ENCODE data around the gene C4A. TPM values are rescaled to one million over a fixed set of nuclear protein-coding genes. Genes with fewer than 3 reads are reported as not detected.
"Not testable (repeated sequence)": the region's sequence is repeated elsewhere in the genome, so short reads cannot be mapped to it uniquely, and the experiment has no call there.

C4A gene
- total RNA-seq, 1 experiment from 2014 or later, result 2.5 TPM

DNA sequence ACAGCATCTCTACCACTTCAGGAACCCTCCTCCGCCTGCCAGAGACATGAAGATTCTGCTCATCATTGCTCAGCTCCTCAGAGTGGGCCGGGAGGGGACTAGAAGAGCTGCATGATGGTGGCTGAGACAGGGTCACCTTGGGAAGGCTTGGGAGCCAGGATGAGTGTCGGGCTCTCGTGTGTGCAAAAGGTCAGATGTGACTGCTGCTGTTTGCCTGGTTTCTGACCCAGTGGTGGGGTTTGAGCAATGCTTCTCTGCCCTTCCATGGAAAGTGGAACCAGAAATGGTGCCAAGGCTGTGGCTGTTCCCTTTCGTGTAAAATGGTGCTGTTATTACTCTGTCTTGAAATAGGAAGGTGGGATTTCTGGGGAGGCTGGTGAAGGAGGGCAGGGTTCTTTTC, 31.9 kb downstream of the C4A start:
- H3K27ac ChIP-seq; DNase-seq; H3K36me3 ChIP-seq; H3K27me3 ChIP-seq; H3K4me1 ChIP-seq; H3K9me3 ChIP-seq (replicated peaks); H3K4me3 ChIP-seq: not testable (repeated sequence)

DNA sequence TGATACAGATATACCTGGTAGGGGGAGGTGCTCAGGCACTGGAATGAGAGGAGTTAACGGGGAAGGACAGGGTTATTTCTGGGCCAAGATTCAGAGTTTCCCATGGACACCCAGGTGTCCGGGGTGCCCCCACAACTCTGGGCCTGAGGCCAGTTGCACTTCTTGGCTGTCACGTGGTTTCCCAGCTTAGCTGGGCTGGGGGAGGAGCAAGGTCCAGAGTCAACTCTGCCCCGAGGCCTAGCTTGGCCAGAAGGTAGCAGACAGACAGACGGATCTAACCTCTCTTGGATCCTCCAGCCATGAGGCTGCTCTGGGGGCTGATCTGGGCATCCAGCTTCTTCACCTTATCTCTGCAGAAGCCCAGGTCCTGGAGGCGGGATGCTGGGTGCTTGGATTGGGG, 32.7 kb downstream of the C4A start, which contains the start of gene C4B:
C4B (plus strand) TSS at position 249 of the 400 bp plus-strand sequence; CDS start at position 300, 51 bp downstream.
- H3K4me1 ChIP-seq; H3K36me3 ChIP-seq; H3K4me3 ChIP-seq; H3K27ac ChIP-seq; H3K27me3 ChIP-seq; DNase-seq; H3K9me3 ChIP-seq (replicated peaks): not testable (repeated sequence)

DNA sequence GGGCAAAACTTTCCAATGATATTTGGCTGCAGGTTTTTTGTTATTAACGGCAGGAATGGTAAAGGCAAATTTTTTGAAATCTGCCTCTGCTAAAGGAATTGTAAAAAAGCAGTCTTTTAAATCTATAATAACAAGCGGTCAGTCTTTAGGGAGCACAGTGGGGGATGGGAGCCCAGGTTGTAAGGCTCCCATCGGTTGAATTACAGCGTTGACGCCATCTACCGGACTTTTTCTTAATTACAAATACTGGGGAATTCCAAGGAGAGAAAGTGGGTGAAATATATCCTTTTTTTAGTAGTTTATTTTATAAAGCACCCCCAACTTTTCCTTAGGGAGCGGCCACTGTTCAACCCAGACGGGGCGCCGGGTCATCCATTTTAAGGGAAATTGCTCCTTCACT, 40.2 kb downstream of the C4A start:
- H3K27ac ChIP-seq; H3K27me3 ChIP-seq; H3K9me3 ChIP-seq (replicated peaks); H3K4me3 ChIP-seq; H3K4me1 ChIP-seq; DNase-seq; H3K36me3 ChIP-seq: not testable (repeated sequence)

- not testable (repeated sequence) for H3K27me3 ChIP-seq; H3K27ac ChIP-seq; H3K36me3 ChIP-seq; DNase-seq; H3K9me3 ChIP-seq (replicated peaks); H3K4me1 ChIP-seq; H3K4me3 ChIP-seq
Measured at GRCh38 chr6:32028631-32029030, 46.8 kb downstream of the C4A start.

GRCh38 chr6:32029553-32029952, 47.7 kb downstream of the C4A start:
- not testable (repeated sequence) for H3K4me3 ChIP-seq; H3K9me3 ChIP-seq (replicated peaks); DNase-seq; H3K27ac ChIP-seq; H3K4me1 ChIP-seq; H3K27me3 ChIP-seq; H3K36me3 ChIP-seq

DNA sequence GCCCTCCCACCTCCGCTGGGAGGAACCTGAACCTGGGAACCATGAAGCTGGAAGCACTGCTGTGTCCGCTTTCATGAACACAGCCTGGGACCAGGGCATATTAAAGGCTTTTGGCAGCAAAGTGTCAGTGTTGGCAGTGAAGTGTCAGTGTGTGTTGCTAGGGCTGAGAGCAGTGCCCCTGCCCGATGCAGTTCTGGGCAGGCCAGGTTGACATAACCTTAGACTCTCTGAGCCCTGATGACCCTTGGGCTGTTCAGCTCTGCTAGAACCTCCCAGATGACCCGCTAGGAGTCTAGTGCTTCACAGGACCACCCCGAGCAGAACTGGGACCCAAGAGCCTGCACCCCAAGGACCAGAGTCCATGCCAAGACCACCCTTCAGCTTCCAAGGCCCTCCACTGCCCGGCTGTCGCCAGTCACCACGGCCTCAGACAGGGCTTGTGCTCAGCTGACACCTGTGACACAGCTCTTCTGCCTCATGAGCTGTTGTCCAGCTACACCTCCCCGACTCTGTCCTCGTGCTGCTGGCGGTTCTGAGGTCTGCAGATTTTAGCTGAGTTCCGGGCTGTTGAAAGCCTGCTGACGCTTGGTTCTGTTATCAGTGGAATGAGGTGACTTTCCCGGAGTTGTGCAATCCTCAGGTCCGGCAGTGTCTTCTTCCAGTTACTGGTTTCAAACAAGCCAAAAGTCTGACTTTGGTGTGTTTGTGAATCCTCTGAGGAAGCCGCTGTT, 53.6 kb downstream of the C4A start:
- H3K9me3 ChIP-seq (replicated peaks); DNase-seq: not testable (repeated sequence)

GRCh38 chr6:32037136-32037535, 55.3 kb downstream of the C4A start:
- not testable (repeated sequence) for H3K27me3 ChIP-seq, DNase-seq

More for the DNA sequence above, 53.6 kb downstream of the C4A start:
- not testable (repeated sequence) for H3K36me3 ChIP-seq, H3K27me3 ChIP-seq, H3K27ac ChIP-seq, H3K4me3 ChIP-seq, H3K4me1 ChIP-seq

DNA sequence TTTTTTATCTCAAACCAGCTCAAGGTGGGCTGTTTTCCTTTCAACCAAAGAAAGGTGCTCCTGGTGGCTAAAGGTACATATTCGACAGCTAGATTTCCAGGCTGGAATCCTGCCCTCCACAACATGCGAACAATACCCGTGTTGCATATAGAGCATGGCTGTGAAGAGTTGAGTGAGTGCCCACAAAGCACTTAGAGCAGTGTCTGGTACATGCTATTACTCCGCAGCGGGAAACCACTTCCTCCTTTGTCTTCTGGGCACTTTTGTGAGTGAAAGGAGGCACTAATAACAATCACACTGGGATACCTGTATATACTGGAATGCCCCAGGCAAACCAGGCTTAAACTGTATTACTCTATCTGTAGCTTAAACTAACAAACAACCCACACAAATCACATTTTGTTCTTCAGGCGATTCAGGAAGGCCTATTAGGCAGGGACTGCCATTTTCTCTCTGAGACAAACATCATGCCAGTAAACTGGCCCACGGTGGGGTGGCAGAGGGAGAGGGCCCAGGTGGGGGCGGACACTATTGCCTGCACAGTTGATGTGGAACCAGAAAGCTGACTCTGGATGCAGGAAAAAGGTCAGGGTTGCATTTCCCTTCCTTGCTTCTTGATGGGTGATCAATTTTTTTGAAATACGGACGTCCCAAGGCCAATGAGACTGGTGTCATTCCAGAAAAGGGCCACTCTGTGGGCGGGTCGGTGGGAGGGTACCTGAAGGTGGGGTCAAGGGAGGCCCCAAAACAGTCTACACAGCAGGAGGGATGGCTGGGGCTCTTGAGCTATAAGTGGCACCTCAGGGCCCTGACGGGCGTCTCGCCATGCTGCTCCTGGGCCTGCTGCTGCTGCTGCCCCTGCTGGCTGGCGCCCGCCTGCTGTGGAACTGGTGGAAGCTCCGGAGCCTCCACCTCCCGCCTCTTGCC, 56.0 kb downstream of the C4A start, which contains the start of gene CYP21A2:
CYP21A2 (plus strand) TSS at position 818 of the 927 bp plus-strand sequence; CDS start at position 826, 8 bp downstream.
- not testable (repeated sequence) for H3K4me3 ChIP-seq; H3K9me3 ChIP-seq (replicated peaks); H3K27ac ChIP-seq; H3K4me1 ChIP-seq; H3K27me3 ChIP-seq; DNase-seq; H3K36me3 ChIP-seq

More at GRCh38 chr6:32037136-32037535, 55.3 kb downstream of the C4A start:
- not testable (repeated sequence) for H3K9me3 ChIP-seq (replicated peaks); H3K4me1 ChIP-seq; H3K4me3 ChIP-seq; H3K27ac ChIP-seq; H3K36me3 ChIP-seq

- not testable (repeated sequence) for H3K27ac ChIP-seq; H3K9me3 ChIP-seq (replicated peaks); H3K4me1 ChIP-seq; H3K27me3 ChIP-seq; H3K4me3 ChIP-seq; DNase-seq; H3K36me3 ChIP-seq
Measured at GRCh38 chr6:32038878-32039277, 57.0 kb downstream of the C4A start.

GRCh38 chr6:32039321-32040274, 57.7 kb downstream of the C4A start:
- H3K27me3 ChIP-seq; H3K9me3 ChIP-seq (replicated peaks); DNase-seq: not testable (repeated sequence)

DNA sequence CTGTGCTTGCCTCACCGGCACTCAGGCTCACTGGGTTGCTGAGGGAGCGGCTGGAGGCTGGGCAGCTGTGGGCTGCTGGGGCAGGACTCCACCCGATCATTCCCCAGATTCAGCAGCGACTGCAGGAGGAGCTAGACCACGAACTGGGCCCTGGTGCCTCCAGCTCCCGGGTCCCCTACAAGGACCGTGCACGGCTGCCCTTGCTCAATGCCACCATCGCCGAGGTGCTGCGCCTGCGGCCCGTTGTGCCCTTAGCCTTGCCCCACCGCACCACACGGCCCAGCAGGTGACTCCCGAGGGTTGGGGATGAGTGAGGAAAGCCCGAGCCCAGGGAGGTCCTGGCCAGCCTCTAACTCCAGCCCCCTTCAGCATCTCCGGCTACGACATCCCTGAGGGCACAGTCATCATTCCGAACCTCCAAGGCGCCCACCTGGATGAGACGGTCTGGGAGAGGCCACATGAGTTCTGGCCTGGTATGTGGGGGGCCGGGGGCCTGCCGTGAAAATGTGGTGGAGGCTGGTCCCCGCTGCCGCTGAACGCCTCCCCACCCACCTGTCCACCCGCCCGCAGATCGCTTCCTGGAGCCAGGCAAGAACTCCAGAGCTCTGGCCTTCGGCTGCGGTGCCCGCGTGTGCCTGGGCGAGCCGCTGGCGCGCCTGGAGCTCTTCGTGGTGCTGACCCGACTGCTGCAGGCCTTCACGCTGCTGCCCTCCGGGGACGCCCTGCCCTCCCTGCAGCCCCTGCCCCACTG, 58.6 kb downstream of the C4A start:
- not testable (repeated sequence) for DNase-seq; H3K4me3 ChIP-seq; H3K9me3 ChIP-seq (replicated peaks); H3K27me3 ChIP-seq; H3K36me3 ChIP-seq; H3K4me1 ChIP-seq; H3K27ac ChIP-seq

More at GRCh38 chr6:32039321-32040274, 57.7 kb downstream of the C4A start:
- not testable (repeated sequence) for H3K36me3 ChIP-seq, H3K4me1 ChIP-seq, H3K4me3 ChIP-seq, H3K27ac ChIP-seq

DNA sequence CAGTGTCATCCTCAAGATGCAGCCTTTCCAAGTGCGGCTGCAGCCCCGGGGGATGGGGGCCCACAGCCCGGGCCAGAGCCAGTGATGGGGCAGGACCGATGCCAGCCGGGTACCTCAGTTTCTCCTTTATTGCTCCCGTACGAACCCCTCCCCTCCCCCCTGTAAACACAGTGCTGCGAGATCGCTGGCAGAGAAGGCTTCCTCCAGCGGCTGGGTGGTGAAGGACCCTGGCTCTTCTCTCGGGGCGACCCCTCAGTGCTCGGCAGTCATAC, 59.1 kb downstream of the C4A start:
- not testable (repeated sequence) for H3K36me3 ChIP-seq; H3K27ac ChIP-seq; DNase-seq; H3K4me1 ChIP-seq; H3K27me3 ChIP-seq; H3K4me3 ChIP-seq; H3K9me3 ChIP-seq (replicated peaks)

DNA sequence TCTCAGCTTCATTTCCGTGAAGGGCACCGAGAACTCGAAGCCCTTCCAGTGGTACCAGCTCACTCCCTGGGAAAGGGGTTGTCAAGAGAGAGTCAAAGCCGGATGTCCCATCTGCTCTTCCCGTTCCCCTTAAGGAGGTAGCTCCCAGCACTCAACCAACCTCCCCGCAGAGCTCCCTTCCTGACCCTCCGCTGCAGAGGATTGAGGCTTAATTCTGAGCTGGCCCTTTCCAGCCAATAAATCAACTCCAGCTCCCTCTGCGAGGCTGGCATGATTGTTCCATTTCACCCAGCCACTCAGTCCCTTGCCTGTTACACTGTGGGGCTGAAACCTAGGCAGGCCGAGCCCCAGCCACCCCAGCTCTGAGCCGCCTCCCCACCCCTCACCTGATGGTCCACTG, 59.5 kb downstream of the C4A start:
- H3K4me1 ChIP-seq; H3K27me3 ChIP-seq; H3K27ac ChIP-seq; DNase-seq; H3K9me3 ChIP-seq (replicated peaks); H3K4me3 ChIP-seq; H3K36me3 ChIP-seq: not testable (repeated sequence)

GRCh38 chr6:32042276-32042675, 60.4 kb downstream of the C4A start:
- DNase-seq; H3K27ac ChIP-seq; H3K36me3 ChIP-seq; H3K4me1 ChIP-seq; H3K27me3 ChIP-seq; H3K9me3 ChIP-seq (replicated peaks); H3K4me3 ChIP-seq: not testable (repeated sequence)

Data from SJCRH30 (cell line).